SK-N-SH (cell line): ENCODE results near the gene NUP37. TPM values are rescaled to one million over a fixed set of nuclear protein-coding genes. Genes with fewer than 3 reads are reported as not detected.

Experiments
- CTCF ChIA-PET: fragments of 300-600, 350-600 bp; formaldehyde crosslinking; extraction: SDS; loops from one replicate; lab custom pipeline; 2021; lab: Yijun Ruan, JAX
- POLR2A ChIA-PET: fragments of 350-600 bp; sonication (Branson Sonifier 250); formaldehyde crosslinking; extraction: SDS; loops from one replicate; lab custom pipeline; 2020; ENCODE audit warnings: antibody characterized with exemption, inconsistent platforms; lab: Yijun Ruan, JAX
- DNase-seq: peaks from one replicate; pipeline ENCODE4 v3.0.0; 2012
- H2AFZ ChIP-seq: fragments of 200-600 bp; sonication (generic); 2 replicates; pipeline ENCODE4 v1.8.1; 2016; ENCODE audit warnings: antibody characterized with exemption, mild to moderate bottlenecking, low read depth
- H3F3A ChIP-seq: fragments of 200-600 bp; sonication (generic); replicated peaks from 2 replicates; pipeline ENCODE3; 2016; ENCODE audit warnings: antibody characterized with exemption, mild to moderate bottlenecking; ENCODE audit not compliant: insufficient read depth
- H3K27ac ChIP-seq, 2 experiments: fragments of 200-500 bp in 1 of 2; fragments of 200-600 bp in 1 of 2; sonication (Bioruptor generic) in 1 of 2; sonication (generic), shearing (Covaris generic) in 1 of 2; 2 replicates each; pipeline versions ENCODE4 v1.5.1 to v1.6.1; 2014 to 2016; ENCODE audit warnings: low read depth in 2 of 2, inconsistent platforms in 1 of 2, low read length in 1 of 2, mild to moderate bottlenecking in 1 of 2, mixed read lengths in 1 of 2
- H3K27me3 ChIP-seq: fragments of 200-600 bp; sonication (generic), shearing (Covaris generic); 2 replicates; pipeline ENCODE4 v1.6.1; 2016; ENCODE audit warnings: mixed run types; ENCODE audit not compliant: insufficient read depth
- H3K36me3 ChIP-seq, 2 experiments: fragments of 200-500 bp in 1 of 2; fragments of 200-600 bp in 1 of 2; sonication (Bioruptor generic) in 1 of 2; sonication (generic) in 1 of 2; replicated peaks in 1 of 2; 2 replicates each; pipeline versions ENCODE3 to v1.5.1; 2014 to 2016; ENCODE audit warnings: low read length in 1 of 2, mild to moderate bottlenecking in 1 of 2; ENCODE audit not compliant: insufficient read depth in 2 of 2, control insufficient read depth in 1 of 2
- H3K4me1 ChIP-seq, 2 experiments: fragments of 200-500 bp in 1 of 2; fragments of 200-600 bp in 1 of 2; sonication (Bioruptor generic) in 1 of 2; sonication (generic), shearing (Covaris generic) in 1 of 2; 2 replicates each; pipeline versions ENCODE4 v1.5.1 to v1.6.1; 2014 to 2016; ENCODE audit warnings: low read depth in 1 of 2, low read length in 1 of 2, mixed run types in 1 of 2; ENCODE audit not compliant: insufficient read depth in 2 of 2, control insufficient read depth in 1 of 2
- H3K4me2 ChIP-seq: fragments of 200-600 bp; sonication (generic), shearing (Covaris generic); 2 replicates; pipeline ENCODE4 v1.6.1; 2017; ENCODE audit warnings: mixed run types
- H3K4me3 ChIP-seq, 2 experiments: fragments of 200-500 bp in 1 of 2; fragments of 200-600 bp in 1 of 2; sonication (Bioruptor generic) in 1 of 2; sonication (generic), shearing (Covaris generic) in 1 of 2; 2 replicates each; pipeline versions ENCODE4 v1.5.1 to v1.8.1; 2014 to 2016; ENCODE audit warnings: low read depth in 2 of 2, inconsistent platforms in 1 of 2, low read length in 1 of 2, mild to moderate bottlenecking in 1 of 2, mixed read lengths in 1 of 2, moderate library complexity in 1 of 2
- H3K79me2 ChIP-seq: fragments of 200-600 bp; sonication (generic); 2 replicates; pipeline ENCODE4 v1.8.1; 2017; ENCODE audit warnings: mild to moderate bottlenecking; ENCODE audit not compliant: insufficient read depth
- H3K9ac ChIP-seq: fragments of 200-600 bp; sonication (generic); 2 replicates; pipeline ENCODE4 v1.6.1; 2017; ENCODE audit warnings: mixed run types
- H3K9me2 ChIP-seq: fragments of 200-600 bp; sonication (generic); 2 replicates; pipeline ENCODE4 v1.6.1; 2017; ENCODE audit warnings: mixed run types
- H3K9me3 ChIP-seq: fragments of 200-600 bp; sonication (generic); 2 replicates; pipeline ENCODE4 v1.6.1; 2017; ENCODE audit warnings: mixed run types, mild to moderate bottlenecking, moderate library complexity
- H4K20me1 ChIP-seq: fragments of 200-600 bp; sonication (generic); 2 replicates; pipeline ENCODE4 v1.6.1; 2017; ENCODE audit warnings: mild to moderate bottlenecking, mixed run types; ENCODE audit not compliant: insufficient read depth
- CTCF ChIP-seq: fragments of 200-600 bp; sonication (generic); IDR thresholded peaks from 2 replicates; pipeline ENCODE4 v1.6.1; 2017; ENCODE audit warnings: antibody characterized with exemption, mild to moderate bottlenecking, moderate library complexity
- ELF1 ChIP-seq: IDR thresholded peaks from 2 replicates; pipeline ENCODE4 v1.4.0; 2012
- FOXM1 ChIP-seq: IDR thresholded peaks from 2 replicates; pipeline ENCODE4 v1.4.0; 2012; ENCODE audit warnings: low read depth, mild to moderate bottlenecking
- GATA2 ChIP-seq: sonication (generic); formaldehyde crosslinking; IDR thresholded peaks from 2 replicates; pipeline ENCODE4 v1.5.0; 2020; ENCODE audit warnings: mild to moderate bottlenecking, missing genetic modification reagents
- MXI1 ChIP-seq: IDR thresholded peaks from 2 replicates; pipeline ENCODE4 v1.6.1; 2012; ENCODE audit warnings: mild to moderate bottlenecking, low read depth, low read length, improper control_type of control experiment
- NFIC ChIP-seq: IDR thresholded peaks from 2 replicates; pipeline ENCODE4 v1.4.0; 2012; ENCODE audit warnings: borderline replicate concordance
- NRF1 ChIP-seq: IDR thresholded peaks from 2 replicates; pipeline ENCODE4 v1.6.1; 2012; ENCODE audit warnings: low read depth, mild to moderate bottlenecking, low read length
- RAD21 ChIP-seq: IDR thresholded peaks from 2 replicates; pipeline ENCODE4 v1.6.1; 2012; ENCODE audit warnings: mild to moderate bottlenecking, low read length
- SIN3A ChIP-seq: IDR thresholded peaks from 2 replicates; pipeline ENCODE4 v1.6.1; 2012; ENCODE audit warnings: low read depth, mild to moderate bottlenecking, low read length, moderate library complexity, borderline replicate concordance
- TEAD4 ChIP-seq: IDR thresholded peaks from 2 replicates; pipeline ENCODE4 v1.4.0; 2012; ENCODE audit warnings: mild to moderate bottlenecking, borderline replicate concordance; ENCODE audit not compliant: insufficient read depth
- USF1 ChIP-seq: IDR thresholded peaks from 2 replicates; pipeline ENCODE4 v1.4.0; 2012; ENCODE audit warnings: low read depth, borderline replicate concordance
- USF2 ChIP-seq: fragments of 150-350 bp; IDR thresholded peaks from 2 replicates; pipeline ENCODE4 v1.6.1; 2017; ENCODE audit warnings: antibody characterized with exemption, low read length, low read depth, borderline replicate concordance
- YY1 ChIP-seq: IDR thresholded peaks from 2 replicates; pipeline ENCODE4 v1.4.0; 2012; ENCODE audit warnings: low read depth, mild to moderate bottlenecking
- WGBS: methylation state at CpG from one replicate; pipeline ENCODE4 v1.1.6; 2017; ENCODE audit warnings: low lambda C conversion rate; 5-methylcytosine and 5-hydroxymethylcytosine counted together
- polyA plus RNA-seq, 3 experiments: library from polyadenylated mRNA; depleted of rRNA; stranded (reverse); fragments of >200 nt; gene quantifications; 2 replicates each; pipeline ENCODE4 v1.2.3, GENCODE V29; 2012
- TF ChIP-seq, protein P1 (sequence below): IDR thresholded peaks from 2 replicates; pipeline ENCODE4; 2012

The NUP37 gene
- polyA plus RNA-seq, 1 of the 3 experiments (the other 2 are of a cell fraction): 29.2 TPM

GRCh38 chr12:102050660-102051430, 69.1 kb downstream of the NUP37 start (continued):
- TF ChIP-seq, protein P1, sequence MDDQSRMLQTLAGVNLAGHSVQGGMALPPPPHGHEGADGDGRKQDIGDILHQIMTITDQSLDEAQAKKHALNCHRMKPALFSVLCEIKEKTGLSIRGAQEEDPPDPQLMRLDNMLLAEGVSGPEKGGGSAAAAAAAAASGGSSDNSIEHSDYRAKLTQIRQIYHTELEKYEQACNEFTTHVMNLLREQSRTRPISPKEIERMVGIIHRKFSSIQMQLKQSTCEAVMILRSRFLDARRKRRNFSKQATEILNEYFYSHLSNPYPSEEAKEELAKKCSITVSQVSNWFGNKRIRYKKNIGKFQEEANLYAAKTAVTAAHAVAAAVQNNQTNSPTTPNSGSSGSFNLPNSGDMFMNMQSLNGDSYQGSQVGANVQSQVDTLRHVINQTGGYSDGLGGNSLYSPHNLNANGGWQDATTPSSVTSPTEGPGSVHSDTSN: no peak

GRCh38 chr12:102043928-102044327, 76.0 kb downstream of the NUP37 start:
- no peak overlapping the region for H3K27ac ChIP-seq
- no peak overlapping the region for H3K9ac ChIP-seq
- ChIA-PET CTCF (no interaction called here), POLR2A (no interaction called here)
- H3K4me3 ChIP-seq: no peak overlapping the region
- 85% methylated on average over 1 of the region's 1 CpG for WGBS
- no peaks in the 10 kb centered on the region for H4K20me1 ChIP-seq
- no peaks in the 10 kb centered on the region for H3K27me3 ChIP-seq
- TF ChIP-seq RAD21 (no peak), YY1 (no peak), FOXM1 (no peak), SIN3A (no peak), USF2 (no peak), NFIC (no peak), ELF1 (no peak), NRF1 (no peak), CTCF (no peak), USF1 (no peak), MXI1 (no peak), TEAD4 (no peak), GATA2 (CRISPR knock-in tag) (no peak)
- TF ChIP-seq, protein P1: no peak
- no peak overlapping the region for H3K4me2 ChIP-seq
- no peak overlapping the region for H2AFZ ChIP-seq
- H3K9me3 ChIP-seq: no peaks in the 10 kb centered on the region
- H3K79me2 ChIP-seq: no peaks in the 10 kb centered on the region
- no peak for DNase-seq
- peaks cover 57 to 64% of the 10 kb centered on the region in 2 experiments for H3K36me3 ChIP-seq
- no peaks in the 10 kb centered on the region for H3K4me1 ChIP-seq
- no peaks in the 10 kb centered on the region; the same call in 1 of the 2 replicates for H3K9me2 ChIP-seq
- H3F3A ChIP-seq: no peaks in the 10 kb centered on the region
